NCI-H1694 treated with DMSO at 0.1 percent for 48 hours (cell line): ENCODE results near the gene JAML.

ENCODE experiments used
- DNase-seq: peaks from one replicate; lab custom pipeline; 2025; lab: John Stamatoyannopoulos, UW

Gene JAML

GRCh38 chr11:118239509-118240205 lies 14.8 kb upstream of the JAML start:
- DNase-seq = no peak

DNA sequence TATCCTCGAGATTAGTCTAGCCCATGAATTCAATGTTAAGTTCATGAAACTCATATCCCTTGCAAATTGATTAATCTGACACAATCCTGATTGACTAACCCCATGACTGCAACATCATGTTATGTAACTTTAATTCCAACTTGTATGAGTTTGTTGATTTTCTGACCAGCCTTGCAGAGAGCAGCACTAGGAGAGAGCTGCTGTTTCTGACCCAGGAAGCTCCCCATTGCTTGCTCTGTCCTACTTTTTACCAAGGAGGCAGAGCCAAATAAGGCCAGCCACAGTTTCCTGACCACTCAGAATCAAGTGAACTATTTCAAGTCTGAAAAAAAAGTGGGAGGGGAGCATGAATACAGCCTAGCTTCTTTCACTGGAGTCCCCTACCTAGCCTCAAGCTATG lies 14.1 kb upstream of the JAML start:
- no peak for DNase-seq

- no peak for DNase-seq
These were observed 13.6 kb upstream of the JAML start for GRCh38 chr11:118238421-118238820.

DNA sequence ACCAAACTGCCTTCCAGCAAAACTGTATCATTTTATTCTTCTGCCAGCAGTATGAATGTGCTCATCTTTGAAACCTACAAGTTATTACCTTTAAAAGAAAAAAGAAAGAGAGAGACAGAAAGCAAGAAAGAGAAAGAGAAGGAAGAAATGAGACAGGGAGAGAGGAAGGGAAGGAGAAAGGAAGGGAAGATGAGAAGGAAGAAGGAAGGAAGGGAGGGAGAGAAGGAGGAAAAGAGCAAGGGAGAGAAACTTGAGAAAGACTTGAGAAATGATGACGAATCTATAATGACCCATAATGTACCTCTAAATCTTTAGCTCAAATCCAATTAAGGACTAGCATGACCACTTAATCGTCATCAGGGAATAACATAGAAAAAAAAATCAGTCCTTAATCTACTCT lies 11.4 kb upstream of the JAML start:
- no peak for DNase-seq

DNA sequence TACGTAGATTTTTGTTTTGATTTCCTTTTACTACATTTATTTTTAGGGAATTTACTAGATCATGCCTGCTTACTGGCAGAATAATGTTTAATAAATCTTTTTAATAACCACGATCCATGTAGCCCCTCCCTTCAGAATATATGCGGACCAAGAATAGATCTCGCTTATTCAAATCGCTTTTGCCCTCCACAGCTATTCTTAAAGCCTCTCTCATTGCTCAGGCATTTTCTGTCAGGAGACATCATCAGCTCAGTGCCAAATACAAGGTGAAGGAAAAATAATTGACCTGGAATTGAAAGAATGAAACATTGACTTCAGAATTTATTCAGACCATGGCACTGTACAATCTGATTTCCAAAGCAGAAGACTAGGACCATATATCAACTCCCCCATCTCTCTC lies 10.0 kb upstream of the JAML start:
- no peak for DNase-seq

GRCh38 chr11:118233850-118234249 lies 9.0 kb upstream of the JAML start:
- DNase-seq = no peak

DNA sequence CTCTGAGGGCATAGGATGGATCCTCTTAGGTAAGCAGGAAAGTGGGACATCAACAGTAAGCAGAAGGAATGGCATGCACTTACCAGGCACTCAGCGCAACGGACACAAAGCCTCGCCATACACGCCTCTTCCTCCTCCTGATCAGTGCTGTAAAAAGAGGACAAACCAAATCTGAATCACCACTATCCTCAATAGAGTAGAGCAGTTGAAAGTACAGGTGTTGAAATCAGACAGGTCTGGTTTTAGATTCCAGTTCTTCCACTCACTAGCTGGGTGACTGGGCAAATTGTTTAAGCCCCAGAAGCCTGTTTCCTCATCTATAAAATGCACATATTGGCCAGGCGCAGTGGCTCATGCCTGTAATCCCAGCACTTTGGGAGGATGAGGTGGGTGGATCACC lies 8.6 kb upstream of the JAML start:
- no peak for DNase-seq

DNA sequence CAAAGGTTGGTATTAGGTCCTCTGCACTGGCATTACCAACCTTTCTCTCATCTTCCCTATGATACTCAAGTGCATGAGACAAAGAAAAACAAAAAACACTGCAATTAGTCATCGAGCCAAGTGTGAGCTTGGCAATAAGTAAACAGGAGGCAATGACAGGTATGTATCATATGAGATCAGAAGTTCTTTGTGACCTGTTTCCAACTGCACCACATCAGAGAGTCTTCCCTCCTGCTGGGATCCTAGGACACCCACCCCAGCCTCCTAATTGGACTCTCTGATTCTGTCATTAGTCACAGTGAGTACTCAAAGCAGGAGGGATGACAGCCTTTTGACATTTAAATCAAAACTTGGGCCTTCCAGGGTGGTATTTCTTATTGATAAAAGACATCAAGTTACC lies 7.8 kb upstream of the JAML start:
- no peak for DNase-seq

DNA sequence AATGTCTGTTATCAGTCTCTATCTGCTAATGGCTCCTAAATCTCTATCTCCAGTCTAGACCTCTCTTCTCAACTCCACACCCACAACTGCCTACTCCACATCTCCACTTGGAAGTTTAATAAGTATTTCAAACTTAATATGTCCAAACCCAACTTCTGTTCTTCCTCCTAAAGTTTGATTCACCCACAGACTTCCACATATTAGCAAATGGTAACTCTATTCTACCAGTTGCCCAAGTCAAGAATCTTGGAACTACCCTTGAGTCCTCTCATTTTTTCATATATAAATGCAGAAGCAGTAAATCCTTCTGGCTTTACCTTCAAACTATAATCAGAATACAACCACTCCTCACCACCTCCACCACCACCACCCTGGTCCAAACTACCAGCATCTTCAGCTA lies 6.7 kb upstream of the JAML start:
- no peak for DNase-seq

- no peak for DNase-seq
These were observed 5.3 kb upstream of the JAML start for GRCh38 chr11:118230088-118230487.

DNA sequence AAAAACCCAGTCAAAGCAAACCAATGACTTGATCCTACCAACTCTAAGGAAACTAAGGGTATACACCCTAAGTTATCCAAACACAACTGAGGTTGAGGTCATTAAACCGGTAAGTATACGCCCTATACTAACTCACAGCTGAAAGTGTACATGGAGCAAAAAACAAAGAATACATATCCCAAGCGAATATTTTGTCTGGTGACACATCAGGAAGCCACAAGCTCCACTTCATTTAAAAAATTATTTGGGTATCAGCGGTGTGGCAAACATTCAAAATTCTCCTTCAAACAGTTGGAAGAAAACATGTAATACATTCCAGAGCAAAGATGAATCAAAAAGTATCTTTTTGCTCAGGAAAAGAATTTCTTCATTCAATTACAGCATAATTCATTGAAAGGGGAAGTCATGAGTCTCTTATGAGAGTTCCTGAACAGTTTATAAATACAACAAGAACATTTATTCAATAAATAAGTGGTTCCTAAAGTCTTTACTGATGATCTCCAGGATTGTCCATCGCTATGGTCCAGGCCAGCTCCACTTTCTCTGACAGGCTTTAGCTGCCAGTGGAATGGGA lies 4.5 kb upstream of the JAML start:
- DNase-seq = no peak

GRCh38 chr11:118227865-118228785 lies 3.3 kb upstream of the JAML start:
- DNase-seq = no peak

DNA sequence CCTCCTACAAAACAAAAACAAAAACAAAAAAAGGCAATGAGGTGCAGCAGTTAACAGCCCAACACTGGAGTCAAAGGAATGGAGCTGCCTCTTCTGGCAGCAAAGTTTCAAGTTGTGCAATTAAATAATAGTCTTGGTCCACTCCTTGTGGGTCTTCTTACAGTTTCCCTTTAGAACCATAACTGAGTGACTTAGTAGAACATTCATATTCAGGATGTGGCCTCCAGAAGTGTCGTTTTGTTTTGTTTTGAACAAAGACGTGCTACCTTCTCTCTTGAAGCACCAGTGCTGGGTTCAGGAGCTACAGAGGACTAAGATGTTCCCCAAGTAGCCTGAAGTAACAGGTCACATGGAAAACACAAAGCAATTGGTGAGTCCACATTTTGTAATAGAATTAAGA lies 2.0 kb upstream of the JAML start:
- DNase-seq = no peak

DNA sequence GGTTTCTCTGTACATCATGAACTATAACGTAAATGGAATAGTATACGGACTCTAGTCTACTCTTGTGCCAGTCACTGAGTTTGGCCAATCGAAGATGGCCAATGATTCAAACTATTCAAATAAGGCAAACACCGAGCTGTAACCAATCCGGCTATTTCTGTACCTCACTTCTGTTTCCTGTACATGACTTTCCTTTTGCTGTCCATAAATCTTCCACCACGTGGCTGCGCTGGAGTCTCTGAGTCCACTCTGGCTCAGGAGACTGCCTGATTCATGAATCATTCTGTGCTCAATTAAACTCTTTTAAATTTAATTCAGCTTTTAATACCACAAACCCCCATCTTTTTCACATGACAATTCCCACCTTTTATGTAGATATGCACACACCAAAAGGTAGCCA lies 1.5 kb upstream of the JAML start:
- DNase-seq = no peak

GRCh38 chr11:118223992-118224391 lies 819 bp downstream of the JAML start:
- no peak for DNase-seq

GRCh38 chr11:118223570-118223969 lies 1.2 kb downstream of the JAML start:
- no peak for DNase-seq

DNA sequence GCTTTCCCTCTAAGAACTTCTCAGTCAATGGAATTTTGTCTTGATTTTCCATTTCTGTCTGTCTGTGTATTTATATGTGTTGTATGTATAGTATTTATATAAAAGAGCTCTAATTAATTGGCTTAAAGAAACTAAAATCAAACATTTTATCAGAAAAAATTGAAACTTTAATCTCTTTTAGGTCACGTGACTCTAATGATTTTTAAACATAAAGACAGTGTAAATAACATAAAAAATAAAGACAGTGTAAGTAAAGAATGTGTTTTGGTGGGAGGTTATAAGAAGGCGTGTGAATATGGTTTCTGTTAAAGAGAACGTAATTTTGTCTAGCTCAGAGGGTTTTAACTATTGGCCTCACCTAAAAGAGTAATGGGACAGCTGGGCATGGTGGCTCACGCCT lies 2.4 kb downstream of the JAML start:
- DNase-seq = no peak

DNA sequence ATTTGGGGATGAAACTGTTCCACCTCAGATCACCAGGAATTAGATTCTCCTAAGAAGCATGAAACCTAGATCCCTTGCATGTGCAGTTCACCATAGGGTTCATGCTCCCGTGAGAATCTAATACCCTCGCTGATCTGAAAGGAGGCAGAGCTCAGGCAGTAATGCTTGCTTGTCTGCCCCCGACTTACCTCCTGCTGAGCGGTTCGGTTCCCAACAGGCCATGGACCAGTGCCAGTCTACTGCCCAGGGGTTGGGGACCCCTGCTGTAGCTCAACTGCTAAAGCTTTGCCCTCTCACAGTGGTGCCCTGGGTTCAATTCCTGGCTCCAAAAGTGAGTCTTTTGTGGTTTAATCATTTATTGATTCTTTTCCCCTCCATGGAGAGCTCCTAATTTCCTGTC lies 3.4 kb downstream of the JAML start:
- DNase-seq = no peak

GRCh38 chr11:118219732-118220131 lies 5.1 kb downstream of the JAML start:
- DNase-seq = no peak

DNA sequence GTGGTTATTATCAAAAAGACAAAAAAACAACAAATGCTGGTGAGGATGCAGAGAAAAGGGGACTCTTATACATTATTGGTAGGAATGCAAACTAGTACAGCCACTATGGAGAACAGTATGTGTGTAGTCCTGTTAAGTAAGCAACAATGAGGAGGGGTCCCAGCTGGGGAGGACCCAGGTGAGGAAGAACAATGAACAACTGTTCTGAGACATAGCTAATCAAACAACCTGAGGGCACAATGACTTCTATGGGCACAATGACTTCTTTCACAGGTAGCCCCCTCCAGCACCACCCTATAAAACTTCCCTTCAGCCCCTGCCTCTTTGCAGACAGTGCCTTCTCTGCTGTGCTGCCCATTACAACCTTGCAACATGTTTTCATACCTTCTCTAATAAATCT lies 5.6 kb downstream of the JAML start:
- DNase-seq = no peak

GRCh38 chr11:118217575-118217974 lies 7.2 kb downstream of the JAML start:
- DNase-seq = no peak

DNA sequence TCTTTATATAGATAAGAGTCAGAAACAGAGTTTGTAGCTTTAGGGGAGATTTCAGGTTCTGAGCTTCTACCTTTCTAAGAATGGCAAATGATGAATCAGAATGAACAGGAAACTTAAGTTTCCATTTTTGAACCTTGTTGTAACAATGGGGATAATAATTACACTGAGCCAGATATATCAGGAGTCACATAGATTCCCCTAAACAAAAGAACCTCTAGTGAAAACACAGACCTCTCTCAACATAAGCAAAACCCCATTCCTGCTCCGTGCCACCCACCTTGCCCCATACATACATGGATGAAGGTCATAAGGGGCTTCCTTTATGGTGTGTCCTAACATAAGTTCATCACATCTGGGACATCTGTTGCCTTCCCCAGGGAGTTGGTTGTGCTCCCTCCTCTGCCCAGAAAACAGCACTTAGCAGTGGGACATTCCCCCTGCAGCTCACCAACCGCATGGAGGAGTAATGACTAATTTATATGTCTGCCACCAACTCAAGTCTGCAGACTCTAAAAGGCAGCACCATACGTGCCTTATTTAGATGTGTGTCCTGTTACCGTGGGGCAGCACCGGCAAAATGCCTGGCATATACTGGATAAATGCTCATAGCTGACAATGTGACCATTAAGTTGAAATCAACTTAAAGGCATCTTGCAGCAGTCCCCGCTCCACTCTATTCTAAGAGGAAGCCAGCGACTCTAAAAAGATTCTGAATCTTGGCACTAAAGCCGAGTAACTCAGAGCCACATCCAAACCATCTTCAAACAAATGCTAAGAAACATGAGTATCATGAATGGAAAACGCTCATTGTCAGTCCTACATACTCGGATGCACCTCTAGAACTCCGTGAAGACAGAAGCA lies 8.0 kb downstream of the JAML start:
- no peak for DNase-seq
